Hepatocyte (in vitro differentiated cells): Measurements from ENCODE around the gene FBXO10.

Source experiments
- CTCF ChIP-seq: fragments of 200-600 bp; sonication (generic); IDR thresholded peaks from 2 replicates; pipeline ENCODE4 v1.5.1; 2016; ENCODE audit warnings: antibody characterized with exemption, mild to moderate bottlenecking; ENCODE audit not compliant: poor library complexity
- EZH2 ChIP-seq: fragments of 200-600 bp; sonication (generic); IDR thresholded peaks from 2 replicates; pipeline ENCODE4 v1.6.1; 2016; ENCODE audit warnings: antibody characterized with exemption, mild to moderate bottlenecking, borderline replicate concordance

- no peak for TF ChIP-seq CTCF
- TF ChIP-seq EZH2: no peak
These were observed 41.8 kb downstream of the FBXO10 start for GRCh38 chr9:37534412-37534811.
